Astrocyte (in vitro differentiated cells and primary cell): ENCODE measurements around the gene STBD1. TPM values are rescaled to one million over a fixed set of nuclear protein-coding genes. Genes with fewer than 3 reads are reported as not detected.

Experiments
- DNase-seq: peaks from one replicate; pipeline ENCODE4 v3.0.0-alpha.2; 2010; ENCODE audit warnings: low read depth
- FAIRE-seq: peaks from 2 replicates; lab custom pipeline; 2011; peaks lifted over from hg19 to GRCh38; lab: Jason Lieb, UNC
- H2AFZ ChIP-seq: 2 replicates; pipeline ENCODE4 v1.6.0; 2012; ENCODE audit warnings: low read depth, low read length, inconsistent platforms
- H3K27ac ChIP-seq: 2 replicates; pipeline ENCODE4 v1.5.1; 2011; ENCODE audit warnings: low read depth, low read length, inconsistent platforms
- H3K27me3 ChIP-seq: 2 replicates; pipeline ENCODE4 v1.6.0; 2011; ENCODE audit warnings: low read length, inconsistent platforms; ENCODE audit not compliant: insufficient read depth
- H3K36me3 ChIP-seq: 2 replicates; pipeline ENCODE4 v1.5.1; 2011; ENCODE audit warnings: low read length, inconsistent platforms; ENCODE audit not compliant: insufficient read depth
- H3K4me1 ChIP-seq: 2 replicates; pipeline ENCODE4 v1.5.1; 2011; ENCODE audit warnings: low read length, inconsistent platforms; ENCODE audit not compliant: insufficient read depth
- H3K4me2 ChIP-seq: 2 replicates; pipeline ENCODE4 v1.6.0; 2012; ENCODE audit warnings: low read length, inconsistent platforms
- H3K4me3 ChIP-seq: 2 replicates; pipeline ENCODE4 v1.5.1; 2011; ENCODE audit warnings: low read depth, mild to moderate bottlenecking, low read length, inconsistent platforms; ENCODE audit not compliant: insufficient read depth
- H3K79me2 ChIP-seq: 2 replicates; pipeline ENCODE4 v1.6.0; 2012; ENCODE audit warnings: mild to moderate bottlenecking, low read length, inconsistent platforms; ENCODE audit not compliant: insufficient read depth
- H3K9ac ChIP-seq: 2 replicates; pipeline ENCODE4 v1.6.0; 2012; ENCODE audit warnings: mild to moderate bottlenecking, low read length, inconsistent platforms
- H3K9me3 ChIP-seq: 2 replicates; pipeline ENCODE4 v1.5.1; 2012; ENCODE audit warnings: low read depth, mild to moderate bottlenecking, low read length, inconsistent platforms; ENCODE audit not compliant: insufficient read depth
- H4K20me1 ChIP-seq: 2 replicates; pipeline ENCODE4 v1.6.0; 2012; ENCODE audit warnings: low read length, inconsistent platforms; ENCODE audit not compliant: insufficient read depth
- H3K27ac Mint-ChIP-seq: one replicate; pipeline ENCODE4 v1.8.0; 2021; ENCODE audit warnings: mild to moderate bottlenecking, mixed read lengths; ENCODE audit not compliant: unreplicated experiment
- H3K27me3 Mint-ChIP-seq: one replicate; pipeline ENCODE4 v1.8.0; 2021; ENCODE audit warnings: low read depth, mixed read lengths; ENCODE audit not compliant: unreplicated experiment
- H3K36me3 Mint-ChIP-seq: one replicate; pipeline ENCODE4 v1.8.0; 2021; ENCODE audit warnings: low read depth, mixed read lengths; ENCODE audit not compliant: unreplicated experiment
- H3K4me1 Mint-ChIP-seq: one replicate; pipeline ENCODE4 v1.8.0; 2021; ENCODE audit warnings: low read depth, mixed read lengths; ENCODE audit not compliant: unreplicated experiment
- H3K4me3 Mint-ChIP-seq: one replicate; pipeline ENCODE4 v1.8.0; 2021; ENCODE audit warnings: mild to moderate bottlenecking, moderate library complexity, mixed read lengths; ENCODE audit not compliant: unreplicated experiment
- H3K9me3 Mint-ChIP-seq: one replicate; pipeline ENCODE4 v1.8.0; 2021; ENCODE audit warnings: mild to moderate bottlenecking, mixed read lengths; ENCODE audit not compliant: unreplicated experiment
- CTCF ChIP-seq: IDR thresholded peaks from 2 replicates; pipeline ENCODE4 v1.5.1; 2011; ENCODE audit warnings: low read depth, mild to moderate bottlenecking, inconsistent platforms, low read length, moderate library complexity; ENCODE audit not compliant: insufficient read depth
- EZH2 ChIP-seq: IDR thresholded peaks from 2 replicates; pipeline ENCODE4 v1.6.1; 2012; ENCODE audit warnings: mild to moderate bottlenecking, low read length, inconsistent platforms; ENCODE audit not compliant: insufficient read depth
- total RNA-seq: library from RNA; stranded (reverse); gene quantifications from 2 replicates; pipeline ENCODE4 v1.2.1, GENCODE V29; 2021

The STBD1 gene
- total RNA-seq, 1 donor from 2014 or later = 7.2 TPM

DNA sequence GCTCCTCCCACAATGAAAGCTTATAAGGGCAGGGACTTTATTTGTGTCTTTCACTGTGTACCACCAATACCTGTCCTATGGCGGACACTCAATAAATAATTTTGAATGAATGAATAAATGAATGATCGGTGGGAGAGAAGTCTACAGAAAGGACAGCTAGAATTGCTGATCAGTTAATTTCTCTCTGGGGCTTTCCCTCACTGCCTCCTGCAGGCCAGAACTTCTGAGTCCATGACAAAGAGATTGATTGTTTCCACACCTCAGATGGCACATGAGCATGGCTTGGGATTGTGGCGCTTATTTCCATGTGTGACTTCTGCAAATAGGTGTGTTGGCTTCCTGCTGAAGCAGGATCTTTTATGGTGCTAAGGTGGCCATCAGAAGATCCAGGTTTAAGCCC is 48.7 kb upstream of the STBD1 start:
- Histone ChIP-seq H3K27ac (no peak overlapping the region), H3K4me1 (no peaks in the 10 kb centered on the region), H3K36me3 (no peaks in the 10 kb centered on the region), H3K4me3 (no peak overlapping the region), H3K79me2 (no peaks in the 10 kb centered on the region), H3K9me3 (no peaks in the 10 kb centered on the region), H3K9ac (no peak overlapping the region), H2AFZ (no peak overlapping the region), H3K27me3 (peaks cover 12% of the 10 kb centered on the region), H4K20me1 (no peaks in the 10 kb centered on the region), H3K4me2 (no peak overlapping the region)
- no peak overlapping the region for H3K27ac Mint-ChIP-seq
- H3K27me3 Mint-ChIP-seq = peaks cover 25% of the 10 kb centered on the region
- H3K4me3 Mint-ChIP-seq = no peak overlapping the region
- H3K36me3 Mint-ChIP-seq = no peaks in the 10 kb centered on the region
- TF ChIP-seq CTCF = no peak
- TF ChIP-seq EZH2 = no peak
- DNase-seq (no peak), FAIRE-seq (no peak)
- peaks cover 4% of the 10 kb centered on the region for H3K9me3 Mint-ChIP-seq
- peaks cover 2% of the 10 kb centered on the region for H3K4me1 Mint-ChIP-seq

- Mint-ChIP-seq H3K4me1 (peaks cover 2% of the 10 kb centered on the region), H3K4me3 (no peak overlapping the region), H3K27ac (no peak overlapping the region), H3K9me3 (peaks cover 4% of the 10 kb centered on the region), H3K36me3 (no peaks in the 10 kb centered on the region), H3K27me3 (peaks cover 7% of the 10 kb centered on the region)
- no peak overlapping the region for H3K4me3 ChIP-seq
- TF ChIP-seq CTCF = no peak
- no peak for TF ChIP-seq EZH2
- no peaks in the 10 kb centered on the region for H3K79me2 ChIP-seq
- H4K20me1 ChIP-seq = no peaks in the 10 kb centered on the region
- no peak overlapping the region for H3K9ac ChIP-seq
- H2AFZ ChIP-seq = no peak overlapping the region
- H3K9me3 ChIP-seq = no peaks in the 10 kb centered on the region
- no peak overlapping the region for H3K4me2 ChIP-seq
- H3K36me3 ChIP-seq = no peaks in the 10 kb centered on the region
- no peak for FAIRE-seq
- H3K27me3 ChIP-seq = peaks cover 2% of the 10 kb centered on the region
- H3K27ac ChIP-seq = no peak overlapping the region
- DNase-seq = no peak
- H3K4me1 ChIP-seq = no peaks in the 10 kb centered on the region
Measured at GRCh38 chr4:76260571-76260970, 46.0 kb upstream of the STBD1 start.

DNA sequence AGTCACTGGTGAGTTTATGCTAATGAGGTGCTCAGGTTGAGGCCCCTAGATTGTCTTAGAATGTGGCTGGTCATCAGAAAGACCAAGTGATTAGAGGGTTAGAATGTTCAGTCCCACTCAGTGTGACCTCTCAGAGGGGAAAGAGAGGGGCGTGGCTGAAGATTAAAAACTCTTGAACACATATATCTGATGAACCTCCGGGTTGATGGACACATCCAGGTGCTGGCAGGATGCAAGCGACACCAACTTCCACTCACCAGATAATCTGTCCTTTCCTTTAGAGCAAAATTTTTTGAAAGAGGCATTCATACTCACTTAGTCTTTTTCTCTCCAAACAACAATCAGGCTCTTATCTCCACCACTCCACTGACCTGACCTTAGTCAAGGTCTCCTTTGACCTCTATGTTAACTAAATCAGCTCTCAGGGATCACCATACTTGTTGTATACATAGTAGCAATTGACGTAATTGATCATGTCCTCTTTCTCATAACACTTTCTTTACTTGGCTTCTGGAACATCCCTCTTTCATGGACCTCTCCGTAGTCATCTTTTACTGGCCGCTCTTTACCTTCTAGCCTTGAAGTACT is 40.8 kb upstream of the STBD1 start:
- no peak overlapping the region for H3K9ac ChIP-seq
- H3K4me3 Mint-ChIP-seq = no peak overlapping the region
- no peaks in the 10 kb centered on the region for H3K4me1 ChIP-seq
- DNase-seq = no peak
- H3K36me3 ChIP-seq = no peaks in the 10 kb centered on the region
- no peaks in the 10 kb centered on the region for H3K27me3 ChIP-seq
- peaks cover 1% of the 10 kb centered on the region for H3K4me1 Mint-ChIP-seq
- no peaks in the 10 kb centered on the region for H3K79me2 ChIP-seq
- no peaks in the 10 kb centered on the region for H3K36me3 Mint-ChIP-seq
- no peak overlapping the region for H3K4me2 ChIP-seq
- no peaks in the 10 kb centered on the region for H4K20me1 ChIP-seq
- no peak for FAIRE-seq
- H2AFZ ChIP-seq = no peak overlapping the region
- no peak overlapping the region for H3K27ac Mint-ChIP-seq
- H3K9me3 Mint-ChIP-seq = no peaks in the 10 kb centered on the region
- no peak overlapping the region for H3K27ac ChIP-seq
- H3K4me3 ChIP-seq = no peak overlapping the region
- no peaks in the 10 kb centered on the region for H3K9me3 ChIP-seq
- TF ChIP-seq EZH2 (no peak), CTCF (no peak)
- no peaks in the 10 kb centered on the region for H3K27me3 Mint-ChIP-seq
